ENCODE data around the gene SKI. TPM values are rescaled to one million over a fixed set of nuclear protein-coding genes. Genes with fewer than 3 reads are reported as not detected.

Gene SKI
- total and polyA plus RNA-seq, 9 of the 15 experiments (the other 6 are each of a cell fraction or from before 2014, with no cell fraction given) = 0.10 to 60.5 (median 4.6) TPM

DNA sequence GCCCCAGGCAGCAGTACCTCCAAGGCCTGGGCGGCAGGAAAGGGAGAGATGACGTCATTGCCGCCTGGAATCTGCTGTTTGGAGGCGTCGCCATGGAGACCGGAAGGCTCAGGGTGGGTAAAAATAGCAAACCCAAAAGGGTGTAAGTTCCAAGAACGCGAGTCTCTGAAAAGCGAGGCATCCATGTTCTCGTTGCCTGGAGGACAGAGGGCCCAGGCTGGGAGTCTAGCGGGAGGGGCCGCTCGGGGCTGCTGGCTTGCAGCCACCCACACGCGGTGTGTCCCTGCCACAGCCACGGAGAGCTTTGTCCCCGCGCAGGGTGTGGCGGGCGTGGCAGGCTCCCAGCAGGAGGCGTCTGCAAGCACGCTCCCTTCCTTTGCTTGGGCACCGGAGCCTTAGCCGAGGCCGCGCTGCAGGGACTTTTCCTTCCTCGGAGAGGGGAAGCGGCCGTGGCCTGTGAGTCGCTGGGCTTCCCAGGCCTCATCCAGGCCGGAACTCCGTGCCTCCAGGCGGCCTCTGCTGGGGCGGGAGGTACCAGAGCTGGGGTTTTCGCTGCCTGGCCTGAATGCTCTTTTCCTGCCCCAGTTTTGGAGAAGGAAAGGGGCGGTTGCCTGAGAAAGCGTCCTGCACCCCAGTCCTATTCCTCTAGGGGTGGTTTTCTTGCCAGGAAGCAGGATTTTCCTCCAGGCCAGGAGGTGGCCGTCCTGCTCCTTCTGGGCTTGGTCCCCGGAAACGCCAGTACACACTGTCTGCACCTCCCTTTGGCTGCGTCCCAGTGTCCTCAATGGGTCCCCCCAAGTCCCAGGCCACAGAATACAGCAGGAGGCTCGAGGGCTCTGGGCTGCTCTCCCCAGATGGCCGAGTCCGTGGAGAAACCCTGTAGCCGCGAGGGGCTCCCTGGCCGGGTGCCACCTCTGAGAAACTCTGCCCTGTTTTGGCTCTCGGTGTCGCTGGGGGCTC lies 15.3 kb upstream of the SKI start (continued):
- TF ChIP-seq, protein P1, sequence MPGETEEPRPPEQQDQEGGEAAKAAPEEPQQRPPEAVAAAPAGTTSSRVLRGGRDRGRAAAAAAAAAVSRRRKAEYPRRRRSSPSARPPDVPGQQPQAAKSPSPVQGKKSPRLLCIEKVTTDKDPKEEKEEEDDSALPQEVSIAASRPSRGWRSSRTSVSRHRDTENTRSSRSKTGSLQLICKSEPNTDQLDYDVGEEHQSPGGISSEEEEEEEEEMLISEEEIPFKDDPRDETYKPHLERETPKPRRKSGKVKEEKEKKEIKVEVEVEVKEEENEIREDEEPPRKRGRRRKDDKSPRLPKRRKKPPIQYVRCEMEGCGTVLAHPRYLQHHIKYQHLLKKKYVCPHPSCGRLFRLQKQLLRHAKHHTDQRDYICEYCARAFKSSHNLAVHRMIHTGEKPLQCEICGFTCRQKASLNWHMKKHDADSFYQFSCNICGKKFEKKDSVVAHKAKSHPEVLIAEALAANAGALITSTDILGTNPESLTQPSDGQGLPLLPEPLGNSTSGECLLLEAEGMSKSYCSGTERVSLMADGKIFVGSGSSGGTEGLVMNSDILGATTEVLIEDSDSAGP (CRISPR knock-in tag; IDR thresholded peaks at IDR 0.05) = no peak; the same call in 1 of the 2 replicates
- no peak for TF ChIP-seq ADNP (tag; IDR thresholded peaks at IDR 0.05)
- TF ChIP-seq SREBF2 (CRISPR knock-in tag; IDR thresholded peaks at IDR 0.05) = no peak
- peak in 1 of 2 experiments; percentile 29; a peak in 1 of 4 replicates for TF ChIP-seq ZMIZ1 (IDR thresholded peaks at IDR 0.05; ENCODE audit: low read depth in 2 of 2, low read length in 2 of 2)
- TF ChIP-seq ZNF146 (CRISPR knock-in tag; IDR thresholded peaks at IDR 0.05; ENCODE audit: unreplicated experiment) = no peak
- peak; percentile 96 for TF ChIP-seq MGA (IDR thresholded peaks at IDR 0.05)
- no peak; the same call in 1 of the 2 replicates for TF ChIP-seq ARID1B (IDR thresholded peaks at IDR 0.05)
- no peak for TF ChIP-seq ZNF644 (tag; IDR thresholded peaks at IDR 0.05; ENCODE audit: low read depth)

Measured in K562 (cell line).